ENCODE data around the gene TGM1.

Gene TGM1

DNA sequence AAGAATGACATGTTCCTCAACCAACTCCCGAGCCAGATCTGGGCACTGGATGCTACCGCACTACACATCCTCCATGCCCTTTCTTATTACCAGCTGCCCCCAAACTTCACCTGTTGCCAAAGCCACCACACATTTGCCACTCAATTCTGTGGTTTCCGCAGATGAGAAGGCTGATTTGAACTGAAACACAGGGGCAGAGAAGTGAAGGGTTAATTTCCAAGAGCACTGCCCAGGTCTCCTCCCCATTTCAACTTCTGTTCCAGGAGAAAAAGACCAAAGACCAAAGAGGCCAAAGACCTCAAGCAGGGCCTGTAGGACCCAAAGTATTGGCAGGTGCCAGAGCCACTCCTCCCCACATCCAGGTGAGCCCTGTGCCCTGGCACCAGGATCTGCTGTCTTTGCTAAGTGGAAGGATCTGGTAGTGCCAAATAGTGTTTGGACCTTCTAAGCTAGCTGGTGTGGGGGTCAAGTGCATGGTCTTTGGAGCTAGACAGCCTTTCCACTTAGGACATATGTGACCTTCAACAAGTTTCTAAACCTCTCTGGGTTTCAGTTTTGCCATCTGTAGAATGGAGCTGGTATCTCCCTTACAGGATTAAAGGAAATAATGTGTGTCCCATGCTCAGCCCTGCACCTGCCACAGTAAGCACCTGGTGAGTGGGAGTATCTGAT lies 28.6 kb upstream of the TGM1 start:
- no peak for DNase-seq

- no peak for DNase-seq
Observed at GRCh38 chr14:24290746-24291145, 27.8 kb upstream of the TGM1 start.

GRCh38 chr14:24289649-24290280 lies 26.8 kb upstream of the TGM1 start:
- DNase-seq = no peak

DNA sequence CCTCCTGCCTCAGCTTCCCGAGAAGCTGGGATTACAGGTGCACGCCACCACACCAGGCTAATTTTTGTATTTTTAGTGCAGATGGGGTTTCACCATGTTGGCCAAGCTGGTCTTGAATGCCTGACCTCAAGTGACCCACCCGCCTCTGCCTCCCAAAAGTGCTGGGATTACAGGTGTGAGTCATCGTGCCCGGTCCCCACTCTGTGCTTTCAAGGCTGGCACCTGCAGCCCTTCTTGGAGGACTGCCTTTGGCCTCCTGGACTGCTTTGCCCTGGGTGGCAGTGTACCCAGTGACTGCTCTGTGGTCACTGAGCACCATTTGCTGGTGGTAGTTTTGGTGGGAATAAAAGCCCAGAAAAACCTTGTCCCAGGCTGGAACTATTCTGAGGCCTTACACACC lies 24.0 kb upstream of the TGM1 start:
- no peak for DNase-seq

DNA sequence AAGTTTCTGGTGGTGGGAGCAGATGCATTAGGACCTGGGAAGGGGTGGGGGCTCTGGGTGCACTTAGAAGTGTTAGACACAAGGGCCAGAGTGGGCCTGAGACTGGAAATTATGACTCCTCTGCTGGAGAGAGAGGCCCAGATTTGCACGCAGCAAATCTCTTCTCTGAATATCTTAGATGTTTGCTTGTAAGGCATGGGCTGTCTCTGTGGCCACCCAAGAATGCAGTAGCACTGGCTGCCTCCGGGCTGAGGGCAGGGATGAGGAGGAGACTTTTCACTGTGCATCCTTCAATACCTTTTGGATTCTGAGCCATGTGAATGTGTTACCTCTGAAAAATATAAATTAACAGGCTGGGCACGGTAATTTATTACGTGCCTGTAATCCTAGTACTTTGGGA lies 22.4 kb upstream of the TGM1 start:
- DNase-seq = no peak

DNA sequence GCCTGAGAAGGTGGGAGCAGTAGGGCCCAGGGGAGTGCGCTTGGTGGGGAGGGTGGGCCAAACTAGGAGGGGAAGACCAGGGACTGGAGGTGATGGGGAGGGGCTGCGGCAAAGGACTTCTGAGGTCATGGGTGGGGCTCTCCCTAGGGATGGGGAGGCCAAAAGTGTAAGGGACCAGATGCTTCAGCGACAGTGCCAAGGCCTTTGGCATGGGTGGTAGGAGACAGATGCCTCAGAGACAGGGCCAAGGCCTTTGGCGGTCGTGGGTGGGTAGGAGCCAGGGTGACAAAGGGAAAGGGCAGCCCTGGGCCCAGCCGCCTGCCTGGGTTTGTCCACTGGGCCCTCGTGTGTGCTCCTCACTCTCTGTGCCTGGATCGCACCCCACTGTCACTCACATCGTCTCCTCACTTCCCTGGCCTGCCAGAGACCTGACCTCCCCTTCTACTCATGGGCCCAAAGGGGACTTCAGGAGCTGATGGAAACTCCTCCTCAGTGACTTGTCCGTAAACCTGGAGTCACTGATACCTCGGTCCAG lies 21.6 kb upstream of the TGM1 start:
- no peak for DNase-seq

- no peak for DNase-seq
Observed at GRCh38 chr14:24283796-24284460, 21.0 kb upstream of the TGM1 start.

DNA sequence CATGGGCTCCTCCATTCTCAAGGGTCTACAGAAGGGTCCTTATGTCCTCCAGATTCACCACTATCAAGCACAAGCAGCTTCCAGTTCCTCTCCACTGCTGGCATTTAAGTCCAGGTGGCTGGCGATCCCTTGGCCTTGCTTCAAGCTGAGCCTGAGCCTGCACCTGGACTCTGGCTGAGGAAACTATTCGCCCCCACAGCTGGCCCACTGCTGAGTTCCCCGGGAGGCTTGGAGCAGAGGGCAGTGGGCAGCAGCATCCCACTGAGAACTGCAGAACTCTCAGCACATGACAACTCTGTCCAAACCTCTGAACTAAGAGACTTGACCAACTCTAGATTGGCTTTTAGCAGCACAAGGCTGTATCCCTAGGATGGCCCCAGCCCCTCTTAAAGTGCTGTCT lies 19.8 kb upstream of the TGM1 start:
- DNase-seq = no peak

DNA sequence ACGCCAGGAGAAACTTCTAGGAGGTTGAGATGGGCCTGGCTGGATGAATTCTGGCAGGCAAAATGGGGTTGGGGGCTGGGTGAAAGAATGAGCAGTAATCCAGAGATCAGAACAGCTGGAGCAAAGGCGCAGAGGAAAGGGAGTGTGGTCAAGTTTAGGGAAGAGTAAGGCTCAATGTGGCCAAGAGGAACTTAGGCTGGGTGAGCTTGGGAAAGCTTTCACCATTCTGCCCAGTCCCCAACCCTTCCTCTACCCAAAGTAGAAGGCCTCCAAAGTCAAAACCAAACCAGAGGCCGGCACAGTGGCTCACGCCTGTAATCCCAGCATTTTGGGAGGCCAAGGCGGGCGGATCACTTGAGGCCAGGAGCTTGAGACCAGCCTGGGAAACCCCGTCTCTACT lies 18.7 kb upstream of the TGM1 start:
- DNase-seq = no peak

GRCh38 chr14:24280797-24281460 lies 18.0 kb upstream of the TGM1 start:
- no peak for DNase-seq

DNA sequence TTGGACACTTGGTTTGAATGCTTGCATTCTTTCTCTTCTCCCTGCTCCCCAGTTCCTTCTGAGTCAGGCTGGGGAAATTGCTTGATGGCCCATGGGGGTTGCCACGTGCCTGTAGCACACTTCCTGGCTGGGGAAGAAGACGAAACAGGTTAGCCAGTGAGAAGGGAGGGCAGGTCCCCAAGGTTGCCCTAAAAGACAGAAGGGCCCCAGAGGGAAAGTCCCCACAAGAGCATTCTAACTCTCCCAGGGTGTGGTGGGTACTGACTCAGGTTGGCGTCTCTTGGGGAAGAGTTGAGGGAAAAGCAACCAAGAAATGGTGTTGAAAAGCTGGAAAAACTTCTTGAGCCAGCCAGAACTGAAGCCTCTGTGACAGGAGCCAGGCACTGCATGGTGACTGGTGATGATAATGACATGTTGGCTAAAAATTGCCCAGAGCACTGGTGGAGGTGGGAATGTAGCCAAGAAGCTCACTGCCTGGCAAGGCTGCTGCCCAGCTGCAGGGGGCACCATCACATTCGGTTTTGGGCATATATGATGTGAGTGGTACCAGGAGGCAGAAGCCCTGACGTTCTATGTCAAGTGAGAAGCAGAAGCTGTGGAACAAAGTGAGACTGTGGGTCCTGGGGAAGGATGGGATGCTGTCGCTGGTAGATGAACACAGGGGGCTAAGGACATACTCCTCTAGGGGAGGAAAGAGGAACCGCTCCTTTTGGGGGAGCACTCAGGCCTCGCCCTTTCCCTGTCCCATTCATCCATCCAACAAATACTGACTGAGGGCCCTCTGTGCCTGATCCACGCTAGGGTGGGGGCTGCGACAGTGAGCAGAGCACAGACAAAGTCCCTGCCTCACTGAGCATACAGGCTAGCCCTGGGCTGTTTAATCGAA lies 16.6 kb upstream of the TGM1 start:
- DNase-seq = no peak

DNA sequence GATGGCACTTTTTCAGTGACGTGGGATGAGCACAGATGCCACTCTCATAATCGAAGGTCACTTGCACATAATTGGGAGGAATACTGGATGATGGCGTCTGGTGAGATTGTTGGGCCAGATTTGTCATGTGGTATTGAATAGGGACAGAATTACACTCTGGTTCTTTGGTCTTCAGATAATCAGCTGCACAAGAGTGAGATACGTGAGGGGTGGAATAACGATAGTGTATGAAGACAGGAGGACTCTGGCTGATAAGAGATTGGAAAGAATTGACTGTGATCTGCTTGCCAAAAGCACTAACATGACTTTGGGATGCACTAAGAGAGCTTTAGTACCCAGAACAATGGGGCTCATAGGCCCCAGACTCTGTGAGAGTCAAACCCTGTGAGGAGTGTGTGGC lies 15.4 kb upstream of the TGM1 start:
- no peak for DNase-seq

DNA sequence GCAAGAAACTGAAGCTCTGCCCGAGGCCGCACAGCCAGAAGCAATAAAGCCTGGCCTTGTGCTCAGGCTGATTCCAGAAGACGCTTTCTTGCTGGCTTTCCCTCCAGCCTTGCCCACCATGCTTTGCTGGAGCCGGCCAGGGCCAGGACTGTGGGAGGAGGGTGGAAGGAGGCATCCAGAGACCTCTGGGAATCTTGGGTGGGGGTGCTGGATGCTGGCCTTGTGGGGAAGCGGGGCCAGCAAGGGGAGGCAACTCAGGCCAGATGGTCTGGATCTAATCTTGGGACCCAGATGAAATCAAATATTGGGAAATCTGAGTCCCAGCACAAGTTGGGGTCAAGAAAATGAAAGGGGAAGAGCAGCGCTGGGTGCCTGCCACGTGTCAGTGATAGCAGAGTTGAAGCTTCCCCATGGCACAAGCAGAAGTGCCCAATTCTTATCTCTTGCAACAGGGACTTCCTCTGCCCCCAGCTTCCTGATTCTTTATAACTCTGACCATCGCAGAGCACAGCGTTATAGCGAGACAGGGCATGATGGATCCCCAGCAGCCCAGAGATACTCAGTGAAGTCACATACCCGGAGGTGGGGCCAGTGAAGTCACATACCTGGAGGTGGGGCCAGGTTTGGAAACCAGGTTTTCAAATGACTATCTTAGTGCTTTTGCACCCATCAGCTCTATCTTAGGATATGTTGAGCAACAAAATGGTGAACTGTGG lies 14.8 kb upstream of the TGM1 start:
- no peak for DNase-seq

GRCh38 chr14:24277071-24277470 lies 14.1 kb upstream of the TGM1 start:
- DNase-seq = no peak

- DNase-seq = peak; percentile 44
Observed at GRCh38 chr14:24274101-24274543, 11.1 kb upstream of the TGM1 start.

DNA sequence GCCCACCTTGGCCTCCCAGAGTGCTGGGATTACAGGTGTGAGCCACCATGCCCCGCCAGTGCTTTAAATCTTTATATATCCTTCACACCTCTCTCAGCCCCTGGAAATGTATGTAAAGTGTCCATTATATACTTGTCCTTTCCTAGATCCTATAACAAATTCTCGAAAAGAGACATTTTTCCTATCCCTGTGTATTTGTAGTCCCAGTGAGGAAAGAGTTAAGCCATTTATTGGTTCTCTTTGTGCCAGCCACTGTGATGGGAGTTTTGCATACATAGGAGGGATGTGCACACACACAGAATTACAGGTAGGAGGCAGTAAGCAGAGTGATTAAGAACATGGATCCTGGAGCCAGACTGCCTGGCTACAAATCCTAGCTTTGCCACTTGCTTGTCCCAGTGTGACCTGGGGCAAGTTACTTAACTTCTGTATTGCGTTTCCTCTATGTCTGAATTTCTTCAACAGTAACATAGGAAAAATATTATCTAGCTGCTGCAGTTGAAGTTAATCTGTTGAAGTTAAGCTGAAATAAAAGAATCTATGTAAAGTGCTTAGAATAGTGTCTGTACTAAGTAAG lies 10.5 kb upstream of the TGM1 start:
- DNase-seq = no peak

DNA sequence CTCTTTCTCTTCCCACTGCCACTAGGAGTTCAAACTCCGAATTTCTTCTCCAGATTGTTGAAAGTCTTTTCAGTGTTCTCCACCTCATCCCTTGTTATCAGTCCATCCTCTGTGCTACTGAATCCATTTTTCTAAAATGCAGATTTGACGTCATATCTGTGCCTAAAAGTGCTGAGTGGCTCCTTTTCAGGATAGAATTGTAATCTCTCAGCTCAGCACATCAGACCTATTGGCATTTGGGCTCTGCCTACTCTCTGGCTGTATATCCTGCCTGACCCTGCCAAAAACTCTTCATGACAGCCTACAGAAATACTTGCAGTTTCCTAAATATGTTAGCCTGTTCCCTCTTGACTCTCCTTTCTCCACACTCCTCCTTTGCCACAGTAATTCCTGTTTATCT lies 9.5 kb upstream of the TGM1 start:
- DNase-seq = no peak

GRCh38 chr14:24271834-24272263 lies 8.9 kb upstream of the TGM1 start:
- DNase-seq = no peak

GRCh38 chr14:24271134-24271833 lies 8.3 kb upstream of the TGM1 start, which contains the start of gene RABGGTA:
Gene RABGGTA (minus strand): TSS chr14:24271597. CDS start chr14:24271115, 482 bp downstream.
- peak; percentile 88 for DNase-seq

DNA sequence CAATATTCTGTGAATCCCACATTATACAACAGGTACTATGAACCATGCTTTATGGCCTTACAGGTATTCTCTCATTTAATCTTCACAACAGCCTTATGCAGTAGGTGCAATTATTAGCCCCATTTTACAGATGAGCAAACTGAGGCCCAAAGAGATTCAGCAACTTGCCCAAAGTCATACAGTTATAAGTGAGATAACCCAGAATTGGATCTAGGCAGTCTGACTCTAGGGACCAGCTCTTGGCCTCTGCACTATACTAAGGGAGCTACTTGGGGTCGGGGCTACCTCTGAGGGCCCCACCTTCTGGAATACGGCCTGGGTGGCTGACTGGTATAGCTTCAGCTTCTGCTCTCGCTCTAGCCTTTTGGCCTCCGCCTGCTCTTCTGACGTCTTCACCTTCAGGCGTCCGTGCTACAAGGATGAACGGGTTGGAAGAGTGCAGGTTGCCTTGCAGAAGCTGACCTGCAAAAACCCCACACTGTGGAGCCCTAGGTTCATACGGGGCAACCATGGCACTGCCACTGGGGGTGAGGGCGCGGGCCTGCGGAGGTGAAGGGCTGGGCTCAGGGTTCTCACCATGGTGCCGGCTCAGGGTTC lies 7.7 kb upstream of the TGM1 start:
- no peak for DNase-seq
